ENCODE measurements around the gene APBB2.

The APBB2 gene

DNA sequence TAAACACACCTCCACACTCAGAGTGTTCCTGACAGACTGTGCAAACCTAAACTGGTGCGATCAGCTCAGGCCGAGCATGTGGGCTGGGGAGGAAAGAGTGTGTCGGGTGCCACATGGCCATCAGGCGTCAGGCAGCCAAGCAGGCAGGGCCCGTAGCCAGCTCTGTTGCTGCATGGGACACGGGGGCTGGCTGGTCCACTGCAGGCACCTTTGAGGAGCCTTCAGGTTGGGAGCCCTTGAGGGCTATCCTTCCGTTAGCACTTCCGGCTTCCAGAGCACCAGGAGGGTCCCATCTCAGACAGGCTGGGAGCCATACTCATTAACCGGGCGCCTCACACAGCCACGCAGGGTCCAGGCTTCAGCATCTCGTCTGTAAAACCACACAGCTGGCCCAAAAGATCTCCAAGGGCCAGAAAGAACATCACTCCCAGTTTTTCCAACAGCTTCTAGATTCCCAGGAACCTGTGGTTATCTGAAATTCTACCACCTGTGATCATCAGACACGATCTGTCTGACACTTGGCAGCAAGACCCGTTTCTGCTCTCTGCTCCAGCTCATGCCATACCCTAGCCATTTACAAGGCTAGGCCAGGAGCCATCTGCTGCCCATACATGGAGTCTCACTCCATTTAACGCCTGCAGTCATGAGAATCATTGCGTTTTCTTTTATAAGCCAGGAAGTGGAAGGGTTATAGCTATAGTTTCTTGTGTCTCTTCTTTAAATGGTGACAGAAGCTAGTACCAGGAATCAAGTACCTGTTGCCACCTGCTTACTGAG lies 377.1 kb downstream of the APBB2 start:
- H3K79me2 ChIP-seq (ENCODE audit: control insufficient read depth, low read length) = peaks cover 6% of the 10 kb centered on the region
- H4K20me1 ChIP-seq (ENCODE audit: control insufficient read depth, insufficient read depth, low read depth, low read length) = peaks cover 5% of the 10 kb centered on the region; the same call in 1 of the 2 replicates
- no peak for TF ChIP-seq EZH2phosphoT487 (IDR thresholded peaks at IDR 0.05; ENCODE audit: borderline replicate concordance, low read length)
- TF ChIP-seq, protein P1, sequence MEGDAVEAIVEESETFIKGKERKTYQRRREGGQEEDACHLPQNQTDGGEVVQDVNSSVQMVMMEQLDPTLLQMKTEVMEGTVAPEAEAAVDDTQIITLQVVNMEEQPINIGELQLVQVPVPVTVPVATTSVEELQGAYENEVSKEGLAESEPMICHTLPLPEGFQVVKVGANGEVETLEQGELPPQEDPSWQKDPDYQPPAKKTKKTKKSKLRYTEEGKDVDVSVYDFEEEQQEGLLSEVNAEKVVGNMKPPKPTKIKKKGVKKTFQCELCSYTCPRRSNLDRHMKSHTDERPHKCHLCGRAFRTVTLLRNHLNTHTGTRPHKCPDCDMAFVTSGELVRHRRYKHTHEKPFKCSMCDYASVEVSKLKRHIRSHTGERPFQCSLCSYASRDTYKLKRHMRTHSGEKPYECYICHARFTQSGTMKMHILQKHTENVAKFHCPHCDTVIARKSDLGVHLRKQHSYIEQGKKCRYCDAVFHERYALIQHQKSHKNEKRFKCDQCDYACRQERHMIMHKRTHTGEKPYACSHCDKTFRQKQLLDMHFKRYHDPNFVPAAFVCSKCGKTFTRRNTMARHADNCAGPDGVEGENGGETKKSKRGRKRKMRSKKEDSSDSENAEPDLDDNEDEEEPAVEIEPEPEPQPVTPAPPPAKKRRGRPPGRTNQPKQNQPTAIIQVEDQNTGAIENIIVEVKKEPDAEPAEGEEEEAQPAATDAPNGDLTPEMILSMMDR (IDR thresholded peaks at IDR 0.05; ENCODE audit: low read depth, low read length, poor library complexity, severe bottlenecking) = no peak
- no peak overlapping the region for H3K4me3 ChIP-seq (ENCODE audit: low read length)
- H3K4me1 ChIP-seq (ENCODE audit: control insufficient read depth, low read length) = peaks cover 23% of the 10 kb centered on the region
- no peaks in the 10 kb centered on the region for H3K9me3 ChIP-seq (ENCODE audit: control insufficient read depth, insufficient read depth, low read length)
- H3K36me3 ChIP-seq (ENCODE audit: control insufficient read depth, low read length) = no peaks in the 10 kb centered on the region; the same call in 1 of the 2 replicates
- H3K9me2 ChIP-seq (replicated peaks; ENCODE audit: control insufficient read depth, low read length) = no peaks in the 10 kb centered on the region
- H3K4me2 ChIP-seq (ENCODE audit: low read length) = no peak overlapping the region
- H3F3A ChIP-seq (ENCODE audit: control insufficient read depth, insufficient read depth) = peaks cover 4% of the 10 kb centered on the region
- no peaks in the 10 kb centered on the region for H3K27me3 ChIP-seq (ENCODE audit: control insufficient read depth, low read length)
- no peak overlapping the region for H3K27ac ChIP-seq (ENCODE audit: low read depth, low read length)

DNA sequence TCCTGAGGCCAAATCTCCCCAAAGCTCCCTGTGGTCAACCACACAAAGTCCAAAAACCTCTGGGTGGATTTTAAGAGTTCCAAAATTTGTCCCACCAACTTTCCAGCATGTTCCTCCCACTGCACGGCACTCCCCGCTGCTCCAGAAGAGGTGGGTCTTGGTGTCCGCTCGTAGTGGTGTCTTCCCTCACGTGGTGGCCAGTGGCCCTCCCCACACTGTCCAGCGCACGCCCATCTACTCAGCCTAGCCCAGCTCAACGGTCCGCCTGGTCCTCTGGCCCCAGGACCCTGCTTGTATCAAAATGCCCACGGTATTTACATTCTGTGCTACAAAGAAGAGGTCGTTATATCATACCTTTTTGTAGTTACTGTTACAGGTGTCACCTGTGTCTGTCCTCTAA lies 381.1 kb downstream of the APBB2 start:
- H3K36me3 ChIP-seq (ENCODE audit: control insufficient read depth, low read length) = peaks cover 23% of the 10 kb centered on the region
- no peaks in the 10 kb centered on the region for H3K79me2 ChIP-seq (ENCODE audit: control insufficient read depth, low read length)
- H3K27ac ChIP-seq (ENCODE audit: low read depth, low read length) = no peak overlapping the region
- no peaks in the 10 kb centered on the region for H3K9me2 ChIP-seq (replicated peaks; ENCODE audit: control insufficient read depth, low read length)
- H3K27me3 ChIP-seq (ENCODE audit: control insufficient read depth, low read length) = no peaks in the 10 kb centered on the region
- no peaks in the 10 kb centered on the region for H4K20me1 ChIP-seq (ENCODE audit: control insufficient read depth, insufficient read depth, low read depth, low read length)
- no peaks in the 10 kb centered on the region for H3K9me3 ChIP-seq (ENCODE audit: control insufficient read depth, insufficient read depth, low read length)
- TF ChIP-seq, protein P1 (IDR thresholded peaks at IDR 0.05; ENCODE audit: low read depth, low read length, poor library complexity, severe bottlenecking) = no peak
- TF ChIP-seq EZH2phosphoT487 (IDR thresholded peaks at IDR 0.05; ENCODE audit: borderline replicate concordance, low read length) = no peak
- no peaks in the 10 kb centered on the region for H3F3A ChIP-seq (ENCODE audit: control insufficient read depth, insufficient read depth)
- H3K4me3 ChIP-seq (ENCODE audit: low read length) = no peak overlapping the region
- H3K4me2 ChIP-seq (ENCODE audit: low read length) = no peak overlapping the region
- no peaks in the 10 kb centered on the region for H3K4me1 ChIP-seq (ENCODE audit: control insufficient read depth, low read length)

GRCh38 chr4:40832175-40832574 lies 382.2 kb downstream of the APBB2 start:
- Histone ChIP-seq H4K20me1 (ENCODE audit: control insufficient read depth, insufficient read depth, low read depth, low read length) (no peaks in the 10 kb centered on the region), H3K9me3 (ENCODE audit: control insufficient read depth, insufficient read depth, low read length) (no peaks in the 10 kb centered on the region), H3F3A (ENCODE audit: control insufficient read depth, insufficient read depth) (no peaks in the 10 kb centered on the region), H3K4me2 (ENCODE audit: low read length) (no peak overlapping the region), H3K79me2 (ENCODE audit: control insufficient read depth, low read length) (no peaks in the 10 kb centered on the region), H3K36me3 (ENCODE audit: control insufficient read depth, low read length) (peaks cover 32% of the 10 kb centered on the region), H3K4me3 (ENCODE audit: low read length) (no peak overlapping the region), H3K27me3 (ENCODE audit: control insufficient read depth, low read length) (no peaks in the 10 kb centered on the region), H3K4me1 (ENCODE audit: control insufficient read depth, low read length) (no peaks in the 10 kb centered on the region), H3K27ac (ENCODE audit: low read depth, low read length) (no peak overlapping the region), H3K9me2 (replicated peaks; ENCODE audit: control insufficient read depth, low read length) (no peaks in the 10 kb centered on the region)
- TF ChIP-seq, protein P1 (IDR thresholded peaks at IDR 0.05; ENCODE audit: low read depth, low read length, poor library complexity, severe bottlenecking) = no peak
- TF ChIP-seq EZH2phosphoT487 (IDR thresholded peaks at IDR 0.05; ENCODE audit: borderline replicate concordance, low read length) = no peak

Measured in DOHH2 (cell line).